ENCODE measurements around the gene CDK12. TPM values are rescaled to one million over a fixed set of nuclear protein-coding genes. Genes with fewer than 3 reads are reported as not detected.
A peak's percentile ranks its signal among the peaks of the same experiment; 100 is the strongest.
"Not testable (repeated sequence)": the region's sequence is repeated elsewhere in the genome, so short reads cannot be mapped to it uniquely, and the experiment has no call there.

Gene CDK12
- total RNA-seq, 1 donor from 2014 or later: 43.0 TPM

DNA sequence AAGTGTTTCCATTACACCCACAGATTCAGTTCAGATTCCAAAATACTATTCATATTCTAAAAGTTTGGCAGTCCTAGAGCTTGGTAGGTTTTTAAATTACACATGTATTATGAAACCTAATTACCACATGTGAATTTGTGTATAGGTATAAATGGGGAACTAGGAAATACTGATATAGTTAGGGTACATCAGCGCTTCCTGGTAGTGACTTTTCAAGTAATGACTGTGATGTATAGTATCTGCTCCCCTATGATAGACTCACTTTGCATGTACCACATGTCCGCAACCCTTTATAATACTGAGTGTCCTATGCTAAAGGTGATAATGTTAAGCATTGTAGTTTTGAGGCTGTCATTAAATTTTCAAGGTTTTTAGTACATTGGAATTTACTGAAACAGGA lies 22.9 kb downstream of the CDK12 start:
- H3K27ac Mint-ChIP-seq (ENCODE audit: unreplicated experiment): no peak overlapping the region
- no peak overlapping the region for H3K4me3 Mint-ChIP-seq (ENCODE audit: unreplicated experiment)
- no peak for DNase-seq (ENCODE audit: low spot score)
- no peaks in the 10 kb centered on the region for H3K9me3 Mint-ChIP-seq (ENCODE audit: low read depth)
- H3K36me3 Mint-ChIP-seq (ENCODE audit: low read depth): peaks cover 5% of the 10 kb centered on the region
- H3K27me3 Mint-ChIP-seq (ENCODE audit: low read depth): no peaks in the 10 kb centered on the region
- TF ChIP-seq, protein P1, sequence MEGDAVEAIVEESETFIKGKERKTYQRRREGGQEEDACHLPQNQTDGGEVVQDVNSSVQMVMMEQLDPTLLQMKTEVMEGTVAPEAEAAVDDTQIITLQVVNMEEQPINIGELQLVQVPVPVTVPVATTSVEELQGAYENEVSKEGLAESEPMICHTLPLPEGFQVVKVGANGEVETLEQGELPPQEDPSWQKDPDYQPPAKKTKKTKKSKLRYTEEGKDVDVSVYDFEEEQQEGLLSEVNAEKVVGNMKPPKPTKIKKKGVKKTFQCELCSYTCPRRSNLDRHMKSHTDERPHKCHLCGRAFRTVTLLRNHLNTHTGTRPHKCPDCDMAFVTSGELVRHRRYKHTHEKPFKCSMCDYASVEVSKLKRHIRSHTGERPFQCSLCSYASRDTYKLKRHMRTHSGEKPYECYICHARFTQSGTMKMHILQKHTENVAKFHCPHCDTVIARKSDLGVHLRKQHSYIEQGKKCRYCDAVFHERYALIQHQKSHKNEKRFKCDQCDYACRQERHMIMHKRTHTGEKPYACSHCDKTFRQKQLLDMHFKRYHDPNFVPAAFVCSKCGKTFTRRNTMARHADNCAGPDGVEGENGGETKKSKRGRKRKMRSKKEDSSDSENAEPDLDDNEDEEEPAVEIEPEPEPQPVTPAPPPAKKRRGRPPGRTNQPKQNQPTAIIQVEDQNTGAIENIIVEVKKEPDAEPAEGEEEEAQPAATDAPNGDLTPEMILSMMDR (IDR thresholded peaks at IDR 0.05): no peak
- H3K4me1 Mint-ChIP-seq (ENCODE audit: low read depth): peaks cover 20% of the 10 kb centered on the region

DNA sequence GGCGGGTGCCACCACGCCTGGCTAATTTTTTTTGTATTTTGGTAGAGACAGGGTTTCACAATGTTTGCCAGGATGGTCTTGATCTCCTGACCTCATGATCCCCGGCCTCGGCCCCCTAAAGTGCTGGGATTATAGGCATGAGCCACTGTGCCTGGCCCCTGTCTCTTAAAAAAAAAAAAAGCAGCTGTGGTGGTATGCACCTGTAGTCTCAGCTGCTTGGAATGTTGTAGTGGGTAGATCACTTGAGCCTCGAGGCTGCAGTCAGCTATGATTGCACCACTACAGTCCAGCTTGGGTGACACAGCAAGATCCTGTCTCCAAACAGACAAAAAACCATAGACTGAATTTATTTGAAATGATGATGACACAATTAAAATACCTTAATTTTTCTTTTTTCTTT lies 24.3 kb downstream of the CDK12 start:
- H3K9me3 Mint-ChIP-seq (ENCODE audit: low read depth): no peaks in the 10 kb centered on the region
- H3K27ac Mint-ChIP-seq (ENCODE audit: unreplicated experiment): peak overlapping the region; percentile 74
- peaks cover 18% of the 10 kb centered on the region for H3K4me1 Mint-ChIP-seq (ENCODE audit: low read depth)
- no peak overlapping the region for H3K4me3 Mint-ChIP-seq (ENCODE audit: unreplicated experiment)
- no peaks in the 10 kb centered on the region for H3K27me3 Mint-ChIP-seq (ENCODE audit: low read depth)
- DNase-seq (ENCODE audit: low spot score): no peak
- TF ChIP-seq, protein P1 (IDR thresholded peaks at IDR 0.05): no peak
- peaks cover 8% of the 10 kb centered on the region for H3K36me3 Mint-ChIP-seq (ENCODE audit: low read depth)

DNA sequence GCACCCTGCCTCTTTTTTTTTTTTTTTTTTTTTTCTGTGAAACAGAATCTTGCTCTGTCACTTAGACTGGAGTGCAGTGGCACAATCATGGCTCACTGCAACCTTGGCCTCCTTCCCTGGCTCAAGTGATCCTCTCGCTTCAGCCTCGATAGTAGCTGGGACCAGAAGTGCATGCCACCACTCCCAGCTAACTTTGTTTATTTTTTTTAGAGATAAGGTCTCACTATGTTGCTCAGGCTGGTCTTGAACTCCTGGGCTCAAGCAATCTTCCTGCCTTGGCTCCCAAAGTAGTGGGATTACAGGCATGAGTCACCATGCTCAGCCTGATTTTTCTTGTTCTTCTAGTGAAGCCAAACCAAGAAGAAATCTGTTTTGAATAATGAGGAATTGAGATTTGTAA lies 25.0 kb downstream of the CDK12 start:
- DNase-seq (ENCODE audit: low spot score): no peak
- H3K4me1 Mint-ChIP-seq (ENCODE audit: low read depth): peaks cover 18% of the 10 kb centered on the region
- no peak overlapping the region for H3K4me3 Mint-ChIP-seq (ENCODE audit: unreplicated experiment)
- peaks cover 9% of the 10 kb centered on the region for H3K36me3 Mint-ChIP-seq (ENCODE audit: low read depth)
- TF ChIP-seq, protein P1 (IDR thresholded peaks at IDR 0.05): no peak
- no peaks in the 10 kb centered on the region for H3K27me3 Mint-ChIP-seq (ENCODE audit: low read depth)
- peak overlapping the region; percentile 74 for H3K27ac Mint-ChIP-seq (ENCODE audit: unreplicated experiment)
- no peaks in the 10 kb centered on the region for H3K9me3 Mint-ChIP-seq (ENCODE audit: low read depth)

DNA sequence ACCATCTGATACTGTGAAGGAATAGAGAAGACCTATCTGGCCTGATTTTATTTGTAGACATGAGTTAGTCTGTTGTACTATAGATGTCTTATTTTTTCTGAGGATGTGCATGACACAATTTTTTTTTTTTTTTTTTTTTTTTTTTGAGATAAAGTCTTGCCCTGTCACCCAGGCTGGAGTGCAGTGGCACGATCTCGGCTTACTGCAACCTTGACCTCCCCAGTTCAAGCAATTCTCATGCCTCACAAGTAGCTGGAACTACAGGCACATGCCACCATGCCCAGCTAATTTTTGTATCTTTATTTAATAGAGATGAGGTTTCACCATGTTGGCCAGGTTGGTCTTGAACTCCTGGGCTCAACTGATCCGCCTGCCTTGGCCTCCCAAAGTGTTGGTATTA lies 26.2 kb downstream of the CDK12 start:
- H3K36me3 Mint-ChIP-seq (ENCODE audit: low read depth); H3K4me3 Mint-ChIP-seq (ENCODE audit: unreplicated experiment); H3K27me3 Mint-ChIP-seq (ENCODE audit: low read depth); H3K9me3 Mint-ChIP-seq (ENCODE audit: low read depth); H3K27ac Mint-ChIP-seq (ENCODE audit: unreplicated experiment); DNase-seq (ENCODE audit: low spot score): not testable (repeated sequence)
- H3K4me1 Mint-ChIP-seq (ENCODE audit: low read depth): peaks cover 18% of the 10 kb centered on the region

DNA sequence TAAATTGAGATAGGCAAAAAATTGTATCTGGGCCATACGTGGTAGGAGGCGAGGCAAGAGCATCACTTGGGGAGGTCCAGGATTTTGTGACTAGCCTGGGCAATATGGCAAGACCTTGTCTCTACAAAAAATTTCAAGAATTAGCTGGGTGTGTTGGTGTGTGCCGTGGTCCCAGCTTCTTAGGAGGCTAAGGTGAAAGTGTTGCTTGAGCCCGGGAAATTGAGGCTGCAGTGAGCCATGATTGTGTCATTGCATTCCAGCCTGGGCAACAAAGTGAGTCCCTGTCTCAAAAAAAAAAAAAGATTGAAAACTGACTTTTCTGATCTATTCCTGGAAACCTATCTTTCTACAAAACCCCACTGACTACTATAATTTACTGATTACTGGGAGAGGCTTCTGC lies 26.7 kb downstream of the CDK12 start:
- Mint-ChIP-seq H3K36me3 (ENCODE audit: low read depth) (peaks cover 11% of the 10 kb centered on the region), H3K4me1 (ENCODE audit: low read depth) (peaks cover 18% of the 10 kb centered on the region), H3K4me3 (ENCODE audit: unreplicated experiment) (no peak overlapping the region), H3K27ac (ENCODE audit: unreplicated experiment) (no peak overlapping the region), H3K9me3 (ENCODE audit: low read depth) (no peaks in the 10 kb centered on the region), H3K27me3 (ENCODE audit: low read depth) (no peaks in the 10 kb centered on the region)
- TF ChIP-seq, protein P1 (IDR thresholded peaks at IDR 0.05): no peak
- no peak for DNase-seq (ENCODE audit: low spot score)

DNA sequence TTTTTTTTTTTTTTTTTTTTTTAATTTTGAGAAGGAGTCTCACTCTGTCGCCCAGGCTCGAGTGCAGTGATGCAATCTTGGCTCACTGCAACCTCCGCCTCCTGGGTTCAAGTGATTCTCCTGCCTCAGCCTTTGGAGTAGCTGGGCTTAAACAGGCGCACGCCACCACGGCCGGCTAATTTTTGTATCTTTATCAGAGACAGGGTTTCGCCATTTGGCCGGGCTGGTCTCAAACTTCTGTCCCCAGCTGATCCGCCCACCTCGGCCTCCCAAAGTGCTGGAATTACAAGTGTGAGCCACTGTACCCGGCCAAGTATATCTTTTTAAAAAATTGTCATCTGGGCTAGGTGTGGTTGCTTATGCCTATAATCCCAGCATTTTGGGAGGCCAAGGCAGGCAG lies 35.6 kb downstream of the CDK12 start:
- H3K36me3 Mint-ChIP-seq (ENCODE audit: low read depth): peaks cover 22% of the 10 kb centered on the region
- not testable (repeated sequence) for H3K9me3 Mint-ChIP-seq (ENCODE audit: low read depth); H3K27me3 Mint-ChIP-seq (ENCODE audit: low read depth); DNase-seq (ENCODE audit: low spot score); H3K27ac Mint-ChIP-seq (ENCODE audit: unreplicated experiment); H3K4me3 Mint-ChIP-seq (ENCODE audit: unreplicated experiment); H3K4me1 Mint-ChIP-seq (ENCODE audit: low read depth)
